Gastrocnemius medialis (tissue), 4 donors: ENCODE results near the gene C1QTNF1.

Experiments used
- POLR2A ChIP-seq, 2 donors: fragments of 450-650 bp; IDR thresholded peaks; one replicate each; pipeline ENCODE4 v1.6.1; 2017; ENCODE audit warnings: antibody characterized with exemption in 2 of 2, mild to moderate bottlenecking in 2 of 2, moderate library complexity in 2 of 2
- TF ChIP-seq, protein P1 (sequence below), 5 experiments: fragments of 450-650 bp in 3 of 5; fragments of 200-600 bp in 2 of 5; sonication (generic) in 2 of 5; IDR thresholded peaks in 4 of 5; conservative IDR thresholded peaks in 1 of 5; 1 replicate in 4 of 5; 2 replicates in 1 of 5; pipeline ENCODE4 v1.5.1; 2016 to 2019; ENCODE audit warnings: antibody characterized with exemption in 5 of 5, mild to moderate bottlenecking in 3 of 5, moderate library complexity in 3 of 5

DNA sequence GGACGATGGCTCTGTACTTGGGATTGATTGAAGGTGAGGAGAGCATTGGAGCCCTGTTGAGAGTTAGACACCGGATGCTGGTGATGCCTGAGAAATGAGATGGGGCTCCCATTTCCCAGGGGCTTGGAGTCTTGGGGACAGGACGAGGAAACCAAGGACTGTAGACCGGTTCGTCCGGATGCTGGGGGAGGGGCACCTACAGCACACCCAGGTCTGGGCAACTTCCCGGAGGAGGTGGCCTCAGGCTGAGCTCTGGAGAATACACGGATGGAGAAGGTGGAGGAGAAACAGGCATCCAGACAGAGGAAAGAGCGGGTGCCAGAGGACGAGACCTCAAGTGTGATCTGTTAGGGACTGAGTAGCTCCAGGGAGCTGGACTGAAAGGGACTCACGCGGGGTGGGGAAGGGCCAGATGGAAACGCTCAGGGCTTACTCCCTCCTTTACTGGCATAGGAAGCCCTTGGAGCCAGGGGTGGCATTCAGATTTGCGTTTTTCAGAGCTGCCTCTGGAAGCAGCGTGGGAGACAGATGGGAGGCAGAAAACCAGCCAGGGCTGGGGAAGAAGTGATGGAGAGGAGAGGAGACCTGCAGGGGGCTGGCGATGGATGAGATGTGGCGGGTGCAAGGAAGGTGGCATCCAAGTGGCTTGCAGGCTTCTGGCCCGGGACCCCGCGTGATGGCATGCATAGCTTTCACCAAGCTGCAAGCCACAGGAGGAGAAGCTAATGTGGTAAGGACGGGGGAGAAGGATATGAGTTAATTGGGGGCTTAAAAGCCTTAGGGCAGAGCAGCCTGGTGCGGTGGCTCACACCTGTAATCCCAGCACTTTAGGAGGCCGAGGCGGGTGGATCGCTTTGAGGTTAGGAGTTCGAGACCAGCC, 8.3 kb downstream of the C1QTNF1 start:
- TF ChIP-seq POLR2A (IDR thresholded peaks at IDR 0.05): no peak
- TF ChIP-seq, protein P1, sequence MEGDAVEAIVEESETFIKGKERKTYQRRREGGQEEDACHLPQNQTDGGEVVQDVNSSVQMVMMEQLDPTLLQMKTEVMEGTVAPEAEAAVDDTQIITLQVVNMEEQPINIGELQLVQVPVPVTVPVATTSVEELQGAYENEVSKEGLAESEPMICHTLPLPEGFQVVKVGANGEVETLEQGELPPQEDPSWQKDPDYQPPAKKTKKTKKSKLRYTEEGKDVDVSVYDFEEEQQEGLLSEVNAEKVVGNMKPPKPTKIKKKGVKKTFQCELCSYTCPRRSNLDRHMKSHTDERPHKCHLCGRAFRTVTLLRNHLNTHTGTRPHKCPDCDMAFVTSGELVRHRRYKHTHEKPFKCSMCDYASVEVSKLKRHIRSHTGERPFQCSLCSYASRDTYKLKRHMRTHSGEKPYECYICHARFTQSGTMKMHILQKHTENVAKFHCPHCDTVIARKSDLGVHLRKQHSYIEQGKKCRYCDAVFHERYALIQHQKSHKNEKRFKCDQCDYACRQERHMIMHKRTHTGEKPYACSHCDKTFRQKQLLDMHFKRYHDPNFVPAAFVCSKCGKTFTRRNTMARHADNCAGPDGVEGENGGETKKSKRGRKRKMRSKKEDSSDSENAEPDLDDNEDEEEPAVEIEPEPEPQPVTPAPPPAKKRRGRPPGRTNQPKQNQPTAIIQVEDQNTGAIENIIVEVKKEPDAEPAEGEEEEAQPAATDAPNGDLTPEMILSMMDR (IDR thresholded peaks at IDR 0.05 in 4 of 5, conservative IDR thresholded peaks at IDR 0.05 in 1 of 5): no peak
